Psoas muscle (tissue), 8 donors: Measurements from ENCODE around the gene SLC24A3. TPM values are rescaled to one million over a fixed set of nuclear protein-coding genes. Genes with fewer than 3 reads are reported as not detected.

Experiments
- ATAC-seq, 4 donors: fragments of 200-7000 bp; cut with Tn5 transposase; one replicate each; pipeline ENCODE4 v1.9.1; 2020; ENCODE audit warnings: moderate library complexity in 3 of 4, mild to moderate bottlenecking in 2 of 4
- DNase-seq, 2 donors: peaks; one replicate each; pipeline ENCODE4 v3.0.0-alpha.2; 2020
- H3K27ac ChIP-seq: fragments of 200-600 bp; one replicate; pipeline ENCODE4 v1.8.0; 2022
- H3K27me3 ChIP-seq, 3 donors: fragments of 200-600 bp in 1 of 3; one replicate each; pipeline versions ENCODE4 v1.6.1 to v1.8.0; 2013 to 2022; ENCODE audit warnings: low read length in 2 of 3, mild to moderate bottlenecking in 2 of 3, moderate library complexity in 1 of 3; ENCODE audit not compliant: insufficient read depth in 3 of 3
- H3K36me3 ChIP-seq, 2 donors: fragments of 200-600 bp in 1 of 2; one replicate each; pipeline versions ENCODE4 v1.6.1 to v1.8.0; 2013 to 2022; ENCODE audit warnings: low read depth in 1 of 2, mild to moderate bottlenecking in 1 of 2, moderate library complexity in 1 of 2; ENCODE audit not compliant: insufficient read depth in 1 of 2
- H3K4me1 ChIP-seq: fragments of 200-600 bp; one replicate; pipeline ENCODE4 v1.8.0; 2022
- H3K4me3 ChIP-seq: fragments of 200-600 bp; one replicate; pipeline ENCODE4 v1.8.0; 2022; ENCODE audit warnings: mild to moderate bottlenecking
- H3K9me3 ChIP-seq: fragments of 200-600 bp; one replicate; pipeline ENCODE4 v1.8.0; 2022
- CTCF ChIP-seq: fragments of 200-600 bp; IDR thresholded peaks from one replicate; pipeline ENCODE4 v1.8.0; 2022; ENCODE audit warnings: antibody characterized with exemption
- WGBS, 3 donors: extraction: QIAGEN DNeasy Blood & Tissue Kit; methylation state at CpG; one replicate each; pipeline versions ENCODE4 v1.1.6 to v1.1.7; 2013; 5-methylcytosine and 5-hydroxymethylcytosine counted together
- intact Hi-C, 2 donors: fragments of 100-400 bp; cut with DNase I; formaldehyde crosslinking; loops; one replicate each; pipeline versions ENCODE4 v1.11.0 to v1.14.2; 2022
- polyA plus RNA-seq, 3 donors: library from polyadenylated mRNA; stranded (reverse); fragments of 200-250 nt; gene quantifications; one replicate each; pipeline ENCODE4 v1.2.3, GENCODE V29; 2013
- total RNA-seq, 4 donors: library from RNA; stranded (reverse); fragmentation: NEBNext Ultra II Directional in 2 of 4; extraction: Animal tissue kit (Norgen Biotek cat#: 25700) in 2 of 4; gene quantifications; one replicate each; pipeline versions ENCODE4 v1.2.1 to v1.2.4, GENCODE V29; 2021 to 2023
- donor health status: healthy with polysubstance abuse.
- donor health status: DM: no; HTN: no; CAD: no; lungs with moderate emphysema.
- donor health status: Bipolar disorder and iron deficiency.
- donor health status: healthy.
- donor health status: DM: yes; HTN: yes; CAD: no.
- donor health status: DM: no; HTN: no; CAD: no.
- donor health status: DM: no; HTN: no; CAD: no.
- donor health status: DM: yes; HTN: yes; CAD: no.

SLC24A3 gene
- total and polyA plus RNA-seq, 7 donors = 3.0 to 24.4 (median 8.2) TPM

GRCh38 chr20:19401096-19401495, 188.7 kb downstream of the SLC24A3 start:
- intact Hi-C loops = no loop called here
- no peak for ATAC-seq

GRCh38 chr20:19403549-19403948, 191.1 kb downstream of the SLC24A3 start:
- H3K27me3 ChIP-seq = no peaks in the 10 kb centered on the region
- no peak for TF ChIP-seq CTCF
- H3K36me3 ChIP-seq = no peaks in the 10 kb centered on the region
- H3K27ac ChIP-seq = no peak overlapping the region
- ATAC-seq = no peak
- no peaks in the 10 kb centered on the region for H3K4me1 ChIP-seq
- no peak overlapping the region for H3K4me3 ChIP-seq
- DNase-seq = no peak
- 74 to 86% (median 85%) methylated on average over 4 of the region's 4 CpGs for WGBS, 3 donors
- H3K9me3 ChIP-seq = peaks cover 9% of the 10 kb centered on the region
- intact Hi-C loops = no loop called here

More at GRCh38 chr20:19401096-19401495, 188.7 kb downstream of the SLC24A3 start:
- Histone ChIP-seq H3K4me1 (peaks cover 4% of the 10 kb centered on the region), H3K9me3 (peaks cover 17% of the 10 kb centered on the region), H3K27me3 (no peaks in the 10 kb centered on the region), H3K36me3 (no peaks in the 10 kb centered on the region), H3K4me3 (no peak overlapping the region), H3K27ac (no peak overlapping the region)
- no peak for DNase-seq
- no peak for TF ChIP-seq CTCF
- 74 to 77% (median 75%) methylated on average over 4 of the region's 4 CpGs for WGBS, 3 donors

DNA sequence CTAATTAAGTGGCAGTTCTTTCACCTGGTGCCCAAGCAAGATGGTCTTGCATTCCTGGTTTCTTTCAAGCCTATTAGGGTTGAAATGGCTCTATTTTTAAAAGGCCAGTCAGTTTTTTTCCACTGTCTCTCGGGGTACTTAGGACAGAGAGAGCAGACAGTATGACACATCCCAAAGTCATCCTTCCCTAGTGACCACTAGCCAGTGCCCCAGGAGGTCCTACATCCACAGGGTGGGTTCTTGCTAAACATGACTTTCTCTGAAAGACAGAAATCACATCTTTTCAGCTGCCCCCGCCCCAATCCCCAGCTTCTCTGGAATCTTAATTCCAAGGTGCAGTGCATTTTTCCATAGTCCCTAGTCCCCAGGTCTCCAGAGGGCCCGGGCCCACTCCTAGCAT, 192.4 kb downstream of the SLC24A3 start:
- intact Hi-C loops = no loop called here
- Histone ChIP-seq H3K9me3 (no peaks in the 10 kb centered on the region), H3K4me1 (no peaks in the 10 kb centered on the region), H3K27ac (no peak overlapping the region), H3K27me3 (no peaks in the 10 kb centered on the region), H3K36me3 (no peaks in the 10 kb centered on the region), H3K4me3 (no peak overlapping the region)
- no peak for ATAC-seq
- no peak for DNase-seq
- TF ChIP-seq CTCF = no peak
- WGBS, 3 donors = 74 to 83% (median 83%) methylated on average over 3 of the region's 3 CpGs

DNA sequence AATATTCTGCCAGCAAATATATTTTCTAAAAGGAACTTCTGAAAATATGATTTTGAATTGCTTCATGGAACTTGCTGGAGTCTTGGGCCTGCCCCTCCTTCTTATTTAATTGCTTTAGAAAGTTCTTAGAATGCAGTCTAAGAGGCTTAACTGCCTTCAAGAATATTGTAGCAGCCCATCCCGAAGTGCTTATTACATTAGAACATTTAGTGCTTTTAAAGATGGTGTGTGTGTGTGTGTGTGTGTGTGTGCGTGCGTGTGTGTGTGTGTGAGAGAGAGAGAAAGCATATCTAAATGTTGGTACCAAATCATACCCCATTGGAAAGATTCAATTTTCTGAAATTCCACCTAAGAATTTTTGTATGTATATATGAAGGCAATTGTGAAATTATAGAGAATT, 193.5 kb downstream of the SLC24A3 start:
- no peaks in the 10 kb centered on the region for H3K36me3 ChIP-seq
- ATAC-seq (no peak), DNase-seq (no peak)
- no peak for TF ChIP-seq CTCF
- no peak overlapping the region for H3K27ac ChIP-seq
- no peaks in the 10 kb centered on the region for H3K27me3 ChIP-seq
- WGBS, 3 donors = 80 to 88% (median 83%) methylated on average over 3 of the region's 3 CpGs
- no peaks in the 10 kb centered on the region for H3K4me1 ChIP-seq
- no peak overlapping the region for H3K4me3 ChIP-seq
- H3K9me3 ChIP-seq = no peaks in the 10 kb centered on the region
- intact Hi-C loops = no loop called here

- DNase-seq (no peak), ATAC-seq (no peak)
- intact Hi-C loops = no loop called here
- H3K9me3 ChIP-seq = no peaks in the 10 kb centered on the region
- TF ChIP-seq CTCF = no peak
- H3K27me3 ChIP-seq = no peaks in the 10 kb centered on the region
- no peaks in the 10 kb centered on the region for H3K4me1 ChIP-seq
- no peaks in the 10 kb centered on the region for H3K36me3 ChIP-seq
- WGBS, 3 donors = 67 to 88% (median 87%) methylated on average over 2 of the region's 2 CpGs
- H3K4me3 ChIP-seq = no peak overlapping the region
- no peak overlapping the region for H3K27ac ChIP-seq
Measured at GRCh38 chr20:19406381-19406780, 193.9 kb downstream of the SLC24A3 start.
